CD4-positive, alpha-beta T cell treated with Interleukin-10 for 1 hour (primary cell): ENCODE results near the gene TUT4.
"Not testable (repeated sequence)": the region's sequence is repeated elsewhere in the genome, so short reads cannot be mapped to it uniquely, and the experiment has no call there.

Experiments used
- DNase-seq: peaks from one replicate; pipeline ENCODE4 v3.0.0-alpha.2; 2020

The TUT4 gene

GRCh38 chr1:52552505-52553361 lies at the start of gene TUT4:
Gene TUT4, minus strand, starts transcription at chr1:52553092. Its CDS starts 26,812 bp downstream, at chr1:52526280.
- peak; percentile 81 for DNase-seq

GRCh38 chr1:52601991-52602855 lies 49.3 kb upstream of the TUT4 start, which contains the start of gene GPX7:
Gene GPX7, plus strand, starts transcription at chr1:52602371. Its CDS starts 39 bp downstream, at chr1:52602410.
- DNase-seq = peak; percentile 70

GRCh38 chr1:52601519-52601918 lies 48.6 kb upstream of the TUT4 start:
- DNase-seq = no peak

- DNase-seq = no peak
These were observed 47.8 kb upstream of the TUT4 start for GRCh38 chr1:52600533-52601179.

GRCh38 chr1:52599236-52599635 lies 46.3 kb upstream of the TUT4 start:
- DNase-seq = no peak

GRCh38 chr1:52598729-52599128 lies 45.8 kb upstream of the TUT4 start:
- no peak for DNase-seq

- DNase-seq = no peak
These were observed 45.0 kb upstream of the TUT4 start for GRCh38 chr1:52597912-52598311.

GRCh38 chr1:52595061-52595460 lies 42.2 kb upstream of the TUT4 start:
- DNase-seq = no peak

GRCh38 chr1:52593495-52593894 lies 40.6 kb upstream of the TUT4 start:
- no peak for DNase-seq

- DNase-seq = no peak
These were observed 39.9 kb upstream of the TUT4 start for GRCh38 chr1:52592637-52593323.

GRCh38 chr1:52590266-52590665 lies 37.4 kb upstream of the TUT4 start:
- DNase-seq = no peak

- DNase-seq = no peak
These were observed 35.6 kb upstream of the TUT4 start for GRCh38 chr1:52588535-52588934.

- no peak for DNase-seq
These were observed 35.1 kb upstream of the TUT4 start for GRCh38 chr1:52588027-52588426.

GRCh38 chr1:52585474-52585873 lies 32.6 kb upstream of the TUT4 start:
- DNase-seq = no peak

GRCh38 chr1:52582116-52582696 lies 29.3 kb upstream of the TUT4 start:
- DNase-seq = no peak

GRCh38 chr1:52580283-52580682 lies 27.4 kb upstream of the TUT4 start:
- DNase-seq = no peak

GRCh38 chr1:52579415-52579814 lies 26.5 kb upstream of the TUT4 start:
- DNase-seq = no peak

GRCh38 chr1:52578066-52578465 lies 25.2 kb upstream of the TUT4 start:
- not testable (repeated sequence) for DNase-seq

GRCh38 chr1:52576074-52576473 lies 23.2 kb upstream of the TUT4 start:
- no peak for DNase-seq

- DNase-seq = no peak
These were observed 21.7 kb upstream of the TUT4 start for GRCh38 chr1:52574594-52574993.

GRCh38 chr1:52572387-52572786 lies 19.5 kb upstream of the TUT4 start:
- no peak for DNase-seq

GRCh38 chr1:52571783-52572182 lies 18.9 kb upstream of the TUT4 start:
- DNase-seq = no peak
